Measurements from ENCODE around the gene DKC1. TPM values are rescaled to one million over a fixed set of nuclear protein-coding genes. Genes with fewer than 3 reads are reported as not detected.

DKC1 gene
- total RNA-seq, 1 experiment from 2014 or later = 115 TPM

DNA sequence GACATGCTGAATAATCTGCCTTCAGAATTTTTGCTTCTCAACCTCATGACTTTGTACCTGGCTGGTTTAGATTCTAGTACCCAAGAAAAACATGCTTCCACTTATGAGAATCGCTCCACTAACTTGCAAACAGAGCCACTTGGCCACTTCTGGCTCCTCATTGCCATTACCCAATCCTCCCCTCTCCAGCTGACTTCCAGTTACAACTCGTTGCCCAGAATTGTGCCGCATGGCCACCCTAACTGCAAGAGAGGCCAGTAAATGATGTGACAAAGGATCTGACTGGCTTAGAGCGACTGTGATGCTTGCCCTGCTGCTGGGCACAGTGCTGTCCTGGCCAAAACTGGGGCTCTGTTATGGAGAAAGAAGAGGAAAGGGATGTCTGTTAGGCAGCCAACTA, 4.0 kb upstream of the DKC1 start:
- H3K9me3 ChIP-seq (ENCODE audit: low read length) = no peaks in the 10 kb centered on the region
- no peak overlapping the region for H3K27ac ChIP-seq (ENCODE audit: low read length)
- no TSS peak for BruUV-seq (replicated peaks)
- no peak for ATAC-seq
- H2AFZ ChIP-seq (ENCODE audit: low read length) = no peak overlapping the region
- H3K4me2 ChIP-seq (ENCODE audit: low read length) = no peak overlapping the region
- H3K4me3 ChIP-seq (ENCODE audit: low read length) = no peak overlapping the region
- H3K36me3 ChIP-seq (ENCODE audit: low read depth, low read length) = no peaks in the 10 kb centered on the region
- H3F3A ChIP-seq (ENCODE audit: low read length, unreplicated experiment) = no peaks in the 10 kb centered on the region
- H4K20me1 ChIP-seq (ENCODE audit: low read length) = no peaks in the 10 kb centered on the region
- intact Hi-C loops (cut with micrococcal nuclease) = no loop called here
- POLR2A ChIA-PET (ENCODE audit: unreplicated experiment) = no interaction called here
- CTCF ChIA-PET = no interaction called here
- H3K79me2 ChIP-seq (ENCODE audit: low read length) = peaks cover 10% of the 10 kb centered on the region
- H3K4me1 ChIP-seq (ENCODE audit: insufficient read depth, low read length) = peaks cover 8% of the 10 kb centered on the region
- TF ChIP-seq, protein P1, sequence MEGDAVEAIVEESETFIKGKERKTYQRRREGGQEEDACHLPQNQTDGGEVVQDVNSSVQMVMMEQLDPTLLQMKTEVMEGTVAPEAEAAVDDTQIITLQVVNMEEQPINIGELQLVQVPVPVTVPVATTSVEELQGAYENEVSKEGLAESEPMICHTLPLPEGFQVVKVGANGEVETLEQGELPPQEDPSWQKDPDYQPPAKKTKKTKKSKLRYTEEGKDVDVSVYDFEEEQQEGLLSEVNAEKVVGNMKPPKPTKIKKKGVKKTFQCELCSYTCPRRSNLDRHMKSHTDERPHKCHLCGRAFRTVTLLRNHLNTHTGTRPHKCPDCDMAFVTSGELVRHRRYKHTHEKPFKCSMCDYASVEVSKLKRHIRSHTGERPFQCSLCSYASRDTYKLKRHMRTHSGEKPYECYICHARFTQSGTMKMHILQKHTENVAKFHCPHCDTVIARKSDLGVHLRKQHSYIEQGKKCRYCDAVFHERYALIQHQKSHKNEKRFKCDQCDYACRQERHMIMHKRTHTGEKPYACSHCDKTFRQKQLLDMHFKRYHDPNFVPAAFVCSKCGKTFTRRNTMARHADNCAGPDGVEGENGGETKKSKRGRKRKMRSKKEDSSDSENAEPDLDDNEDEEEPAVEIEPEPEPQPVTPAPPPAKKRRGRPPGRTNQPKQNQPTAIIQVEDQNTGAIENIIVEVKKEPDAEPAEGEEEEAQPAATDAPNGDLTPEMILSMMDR (conservative IDR thresholded peaks at IDR 0.05; ENCODE audit: low read depth, low read length) = no peak
- TF ChIP-seq EZH2phosphoT487 (IDR thresholded peaks at IDR 0.05; ENCODE audit: borderline replicate concordance, low read length) (no peak), EZH2 (IDR thresholded peaks at IDR 0.05; ENCODE audit: low read length, unreplicated experiment) (no peak)
- no peak for DNase-seq
- no peaks in the 10 kb centered on the region for H3K27me3 ChIP-seq (ENCODE audit: low read length)
- no peaks in the 10 kb centered on the region for H3K9me2 ChIP-seq (replicated peaks; ENCODE audit: low read length)
- no peak overlapping the region for H3K9ac ChIP-seq (ENCODE audit: low read length)

GRCh38 chrX:154761977-154762536, 607 bp upstream of the DKC1 start:
- TF ChIP-seq EZH2 (IDR thresholded peaks at IDR 0.05; ENCODE audit: low read length, unreplicated experiment) (no peak), EZH2phosphoT487 (IDR thresholded peaks at IDR 0.05; ENCODE audit: borderline replicate concordance, low read length) (no peak)
- TF ChIP-seq, protein P1 (conservative IDR thresholded peaks at IDR 0.05; ENCODE audit: low read depth, low read length) = no peak
- Histone ChIP-seq H3K36me3 (ENCODE audit: low read depth, low read length) (peaks cover 26% of the 10 kb centered on the region), H3K9me3 (ENCODE audit: low read length) (no peaks in the 10 kb centered on the region), H3K4me3 (ENCODE audit: low read length) (peak overlapping the region; percentile 93), H3K4me2 (ENCODE audit: low read length) (peak overlapping the region; percentile 82), H3K9ac (ENCODE audit: low read length) (peak overlapping the region; percentile 66), H3K79me2 (ENCODE audit: low read length) (peaks cover 44% of the 10 kb centered on the region), H3F3A (ENCODE audit: low read length, unreplicated experiment) (no peaks in the 10 kb centered on the region), H2AFZ (ENCODE audit: low read length) (peak overlapping the region; percentile 75), H3K27ac (ENCODE audit: low read length) (peak overlapping the region; percentile 47), H3K4me1 (ENCODE audit: insufficient read depth, low read length) (peaks cover 8% of the 10 kb centered on the region), H3K9me2 (replicated peaks; ENCODE audit: low read length) (no peaks in the 10 kb centered on the region), H3K27me3 (ENCODE audit: low read length) (no peaks in the 10 kb centered on the region), H4K20me1 (ENCODE audit: low read length) (peaks cover 24% of the 10 kb centered on the region)
- intact Hi-C loops (cut with micrococcal nuclease) = loop anchor here (5.0 kb wide), 1 partner anchor 45 kb away; the partner anchor contains the start of gene MPP1
- ATAC-seq (no peak), DNase-seq (no peak)
- ChIA-PET POLR2A (ENCODE audit: unreplicated experiment) (interaction anchor here (1.0 kb wide), 1 partner anchor 272 kb away, joined by 3 read pairs; the partner anchor contains the start of gene SLC10A3), CTCF (no interaction called here)
- BruUV-seq (replicated peaks) = TSS peak; percentile 98

- ChIA-PET CTCF (no interaction called here), POLR2A (ENCODE audit: unreplicated experiment) (interaction anchor here (0.5 kb wide), 1 partner anchor 284 kb away, joined by 10 read pairs; the partner anchor contains the start of gene SLC10A3)
- Histone ChIP-seq H3K27ac (ENCODE audit: low read length) (no peak overlapping the region), H4K20me1 (ENCODE audit: low read length) (0 out of 2 replicates have a peak, but pooled peaks cover 9% of the 10 kb centered on the region), H3K4me3 (ENCODE audit: low read length) (no peak overlapping the region), H3K4me1 (ENCODE audit: insufficient read depth, low read length) (no peaks in the 10 kb centered on the region), H3K36me3 (ENCODE audit: low read depth, low read length) (peaks cover 65% of the 10 kb centered on the region), H3K9me2 (replicated peaks; ENCODE audit: low read length) (no peaks in the 10 kb centered on the region), H3K79me2 (ENCODE audit: low read length) (peaks cover 5% of the 10 kb centered on the region; the same call in 1 of the 2 replicates), H2AFZ (ENCODE audit: low read length) (no peak overlapping the region), H3K4me2 (ENCODE audit: low read length) (no peak overlapping the region), H3F3A (ENCODE audit: low read length, unreplicated experiment) (no peaks in the 10 kb centered on the region), H3K9me3 (ENCODE audit: low read length) (no peaks in the 10 kb centered on the region), H3K27me3 (ENCODE audit: low read length) (no peaks in the 10 kb centered on the region), H3K9ac (ENCODE audit: low read length) (no peak overlapping the region)
- intact Hi-C loops (cut with micrococcal nuclease) = no loop called here
- no TSS peak for BruUV-seq (replicated peaks)
- ATAC-seq (no peak), DNase-seq (no peak)
- TF ChIP-seq EZH2phosphoT487 (IDR thresholded peaks at IDR 0.05; ENCODE audit: borderline replicate concordance, low read length) (no peak), EZH2 (IDR thresholded peaks at IDR 0.05; ENCODE audit: low read length, unreplicated experiment) (no peak)
- TF ChIP-seq, protein P1 (conservative IDR thresholded peaks at IDR 0.05; ENCODE audit: low read depth, low read length) = no peak
Observed at GRCh38 chrX:154774622-154775021, 12.0 kb downstream of the DKC1 start.
